GM10266 (cell line): ENCODE measurements around the gene CALM1.
"Not testable (repeated sequence)": the region's sequence is repeated elsewhere in the genome, so short reads cannot be mapped to it uniquely, and the experiment has no call there.

Experiments used
- DNase-seq: peaks from one replicate; pipeline ENCODE4 v3.0.0; 2012; ENCODE audit errors: extremely low spot score
- CTCF ChIP-seq: IDR thresholded peaks from 2 replicates; pipeline ENCODE4 v1.5.1; 2012; ENCODE audit warnings: mild to moderate bottlenecking, low read depth; ENCODE audit not compliant: control insufficient read depth, insufficient read depth; ENCODE audit errors: missing control alignments

CALM1 gene

GRCh38 chr14:90384543-90384911, 12.3 kb upstream of the CALM1 start:
- DNase-seq = no peak
- no peak for TF ChIP-seq CTCF

DNA sequence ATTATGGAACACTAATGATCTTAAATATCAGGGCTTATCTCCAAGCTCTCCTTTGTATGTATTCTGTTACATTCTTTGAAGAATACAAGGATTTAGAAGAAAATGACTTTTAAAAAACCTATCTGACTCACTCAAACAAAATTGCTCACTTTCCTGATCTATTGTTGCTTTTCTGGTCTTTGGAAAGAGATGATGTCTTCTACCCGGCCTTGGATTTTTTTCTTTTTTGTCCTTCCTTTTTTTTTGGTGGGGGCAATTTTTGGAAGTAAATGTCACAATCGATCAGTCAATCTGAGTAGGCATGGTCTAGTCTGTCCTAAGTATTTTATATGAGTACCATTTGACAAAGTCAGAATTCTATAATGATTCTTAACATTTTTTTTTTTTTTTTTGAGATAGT, 10.5 kb upstream of the CALM1 start:
- no peak for DNase-seq
- TF ChIP-seq CTCF = no peak

DNA sequence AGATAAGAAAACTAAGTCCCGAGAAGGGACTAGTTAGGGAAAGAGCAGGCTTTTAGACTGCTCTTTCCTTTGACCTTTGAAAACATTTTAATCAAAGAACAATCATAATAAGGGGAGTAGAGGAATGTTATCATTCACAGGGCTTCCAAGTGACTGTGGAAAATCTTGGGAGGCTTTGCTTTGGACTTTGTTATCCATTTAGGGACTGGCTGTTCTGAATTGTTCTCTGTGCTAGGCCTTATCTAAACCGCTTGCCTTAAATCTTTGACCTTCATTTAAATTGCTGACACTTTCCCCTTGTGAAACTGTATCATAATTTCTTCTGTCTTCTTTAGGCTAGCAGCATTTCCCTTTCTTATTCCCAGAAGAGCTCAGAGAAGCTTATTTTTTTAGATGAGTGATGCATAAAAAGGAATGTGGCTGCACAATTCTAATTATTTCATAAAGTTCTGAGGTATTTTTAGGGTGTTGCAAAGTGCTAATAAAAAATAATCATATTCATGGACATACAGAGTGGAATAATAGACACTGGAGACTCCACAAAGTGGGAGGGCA, 9.5 kb upstream of the CALM1 start:
- no peak for DNase-seq
- no peak for TF ChIP-seq CTCF

DNA sequence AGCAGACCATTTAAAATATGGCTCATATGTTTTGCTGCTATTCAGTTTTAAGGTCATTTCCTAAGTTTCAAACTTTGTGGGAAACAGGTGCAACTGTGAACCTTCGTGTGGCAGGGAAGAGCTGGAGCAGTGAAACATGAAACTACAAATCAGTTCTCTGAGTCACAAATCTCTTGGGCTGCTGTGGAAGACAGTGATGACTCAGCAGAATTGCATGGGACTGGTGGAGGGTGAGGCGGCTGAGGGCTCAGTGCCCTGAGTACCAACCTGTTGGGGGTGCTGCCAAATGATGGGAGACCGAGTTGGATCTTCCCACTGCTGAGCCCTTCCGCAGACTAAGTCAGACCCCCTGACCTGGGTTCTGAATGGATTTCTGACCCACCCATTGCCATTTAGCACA, 8.4 kb upstream of the CALM1 start:
- DNase-seq = no peak
- TF ChIP-seq CTCF = no peak

DNA sequence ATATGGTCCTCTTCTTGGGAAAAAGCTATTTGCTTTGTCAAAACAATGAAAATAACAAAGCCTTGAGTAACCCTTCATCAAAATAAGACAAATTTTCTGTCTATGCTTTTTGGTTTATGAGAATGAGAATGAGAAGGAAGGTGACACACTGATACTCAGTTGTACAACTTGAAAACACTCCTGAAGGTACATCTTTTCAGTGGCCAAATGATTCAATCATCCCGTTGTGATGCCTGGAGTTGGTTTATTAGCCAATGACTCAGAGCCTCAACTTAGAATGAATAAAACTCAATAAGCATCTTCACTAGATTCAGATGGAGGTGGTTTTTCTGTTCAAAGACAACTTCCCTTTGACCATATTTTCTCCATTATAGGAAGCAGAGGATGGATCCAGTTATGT, 7.8 kb upstream of the CALM1 start:
- no peak for DNase-seq
- no peak for TF ChIP-seq CTCF

- DNase-seq = no peak
- TF ChIP-seq CTCF = no peak
Measured at GRCh38 chr14:90393966-90394365, 2.9 kb upstream of the CALM1 start.

- DNase-seq = not testable (repeated sequence)
Measured at GRCh38 chr14:90394782-90395181, 2.0 kb upstream of the CALM1 start.

DNA sequence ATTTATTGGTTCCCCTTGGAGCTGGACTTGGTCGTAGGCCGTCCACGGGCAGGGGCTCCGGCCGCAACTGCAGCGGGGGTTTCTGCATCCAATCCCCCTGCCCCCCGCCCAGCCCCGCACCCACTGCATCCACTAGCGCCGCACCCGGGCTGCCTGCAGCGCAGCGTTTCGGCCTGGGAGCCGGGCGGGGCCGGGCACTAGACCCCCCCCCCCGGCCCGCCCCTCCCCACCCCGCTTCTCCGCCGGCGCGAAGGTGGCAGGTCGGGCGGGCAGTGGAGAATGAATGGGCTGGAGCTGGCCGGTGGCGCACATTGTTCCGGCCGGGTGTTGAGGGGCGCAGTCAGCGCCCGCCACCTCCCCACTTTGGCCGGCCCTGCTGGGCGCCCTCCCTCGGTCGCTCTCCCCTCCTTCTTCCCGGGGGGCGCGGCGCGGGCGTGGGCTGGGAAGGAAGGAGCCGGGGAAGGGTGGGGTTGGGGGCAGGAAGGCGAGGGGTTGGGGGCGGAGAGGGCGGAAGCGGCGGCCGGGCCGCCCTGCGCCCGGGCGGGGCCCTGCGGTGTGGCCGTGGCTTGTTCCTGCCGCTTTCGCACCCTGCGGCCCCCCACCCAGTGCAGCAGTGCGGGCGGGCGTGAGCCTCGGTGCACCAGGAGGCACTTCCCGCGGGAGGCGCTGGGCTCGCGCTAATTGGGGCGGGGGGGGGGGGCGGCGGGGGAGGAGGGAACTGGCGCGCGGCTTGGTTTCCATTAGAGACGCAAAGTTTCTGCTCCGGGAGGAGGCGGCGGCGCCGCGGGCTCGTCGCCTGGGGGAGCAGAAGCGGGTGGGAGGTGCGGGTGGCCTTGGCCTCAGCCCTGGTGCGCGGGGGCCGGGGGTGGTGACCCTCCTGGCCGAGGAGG, 841 bp downstream of the CALM1 start:
- TF ChIP-seq CTCF = no peak
- DNase-seq = peak; percentile 82
